H1 (cell line): Measurements from ENCODE around the gene OXCT2. TPM values are rescaled to one million over a fixed set of nuclear protein-coding genes. Genes with fewer than 3 reads are reported as not detected.
A peak's percentile ranks its signal among the peaks of the same experiment; 100 is the strongest.
"Not testable (repeated sequence)": the region's sequence is repeated elsewhere in the genome, so short reads cannot be mapped to it uniquely, and the experiment has no call there.

ENCODE experiments used
- CTCF ChIA-PET: fragments of 300-600 bp; sonication (Branson Sonifier 250); formaldehyde crosslinking; loops from one replicate; lab custom pipeline; 2021; ENCODE audit not compliant: partially characterized antibody; lab: Charles Lee
- POLR2A ChIA-PET: fragments of 300-600 bp; sonication (Branson Sonifier 250); formaldehyde crosslinking; loops from one replicate; lab custom pipeline; 2021; ENCODE audit warnings: inconsistent platforms; ENCODE audit not compliant: partially characterized antibody; lab: Charles Lee
- DNase-seq, 2 experiments: peaks; one replicate each; pipeline versions ENCODE4 v3.0.0 to v3.0.0-alpha.2; 2010 to 2022; ENCODE audit warnings: low spot score in 2 of 2, low read depth in 1 of 2, mixed read lengths in 1 of 2
- FAIRE-seq: peaks from 2 replicates; lab custom pipeline; 2011; peaks lifted over from hg19 to GRCh38; lab: Jason Lieb, UNC
- H2AFZ ChIP-seq: 2 replicates; pipeline ENCODE4 v1.8.1; 2012; ENCODE audit warnings: low read length, inconsistent platforms
- H2AK5ac ChIP-seq: 2 replicates; pipeline ENCODE4 v1.6.1; 2013; ENCODE audit warnings: low read depth, low read length
- H2BK120ac ChIP-seq: replicated peaks from 2 replicates; pipeline ENCODE3; 2013; ENCODE audit warnings: low read depth, low read length, inconsistent platforms
- H2BK12ac ChIP-seq: 2 replicates; pipeline ENCODE4 v1.6.1; 2013; ENCODE audit warnings: low read depth, low read length
- H2BK15ac ChIP-seq: 2 replicates; pipeline ENCODE4 v1.6.1; 2013; ENCODE audit warnings: low read length
- H2BK20ac ChIP-seq: 2 replicates; pipeline ENCODE4 v1.6.1; 2013; ENCODE audit warnings: low read length
- H2BK5ac ChIP-seq: 2 replicates; pipeline ENCODE4 v1.6.1; 2013; ENCODE audit warnings: low read depth, low read length
- H3K14ac ChIP-seq: 2 replicates; pipeline ENCODE4 v1.6.1; 2013; ENCODE audit warnings: inconsistent platforms; ENCODE audit not compliant: insufficient read length
- H3K18ac ChIP-seq: 2 replicates; pipeline ENCODE4 v1.6.1; 2013; ENCODE audit warnings: low read length; ENCODE audit errors: extremely low read depth
- H3K23ac ChIP-seq: 2 replicates; pipeline ENCODE4 v1.6.1; 2013; ENCODE audit warnings: inconsistent platforms; ENCODE audit not compliant: insufficient read length
- H3K23me2 ChIP-seq: 2 replicates; pipeline ENCODE4 v1.6.1; 2013; ENCODE audit warnings: low read depth, low read length
- H3K27ac ChIP-seq: 2 replicates; pipeline ENCODE4 v1.6.1; 2011; ENCODE audit warnings: low read depth, low read length, inconsistent platforms
- H3K27me3 ChIP-seq, 4 experiments: replicated peaks in 1 of 4; 1 replicate in 1 of 4; 2 replicates in 3 of 4; pipeline versions ENCODE4 v1.6.1 to v1.8.1; 2011 to 2013; ENCODE audit warnings: low read length in 3 of 4, mild to moderate bottlenecking in 3 of 4, inconsistent platforms in 2 of 4, mixed read lengths in 2 of 4, moderate library complexity in 1 of 4; ENCODE audit not compliant: control insufficient read depth in 3 of 4, insufficient read depth in 3 of 4; ENCODE audit errors: extremely low read depth in 1 of 4
- H3K36me3 ChIP-seq, 4 experiments: 2 replicates each; pipeline versions ENCODE4 v1.6.1 to v1.8.1; 2011 to 2013; ENCODE audit warnings: mild to moderate bottlenecking in 4 of 4, low read length in 3 of 4, moderate library complexity in 2 of 4, control low read depth in 1 of 4, inconsistent platforms in 1 of 4; ENCODE audit not compliant: insufficient read depth in 4 of 4, control insufficient read depth in 2 of 4
- H3K4ac ChIP-seq: replicated peaks from 2 replicates; pipeline ENCODE3; 2013; ENCODE audit warnings: low read length, low read depth, mixed read lengths, inconsistent platforms; ENCODE audit not compliant: insufficient read length
- H3K4me1 ChIP-seq, 4 experiments: replicated peaks in 1 of 4; 1 replicate in 1 of 4; 2 replicates in 3 of 4; pipeline versions ENCODE4 v1.6.1 to v1.8.1; 2011 to 2013; ENCODE audit warnings: low read length in 3 of 4, inconsistent platforms in 2 of 4, mixed read lengths in 1 of 4; ENCODE audit not compliant: insufficient read depth in 4 of 4, control insufficient read depth in 3 of 4
- H3K4me2 ChIP-seq, 2 experiments: 2 replicates each; pipeline versions ENCODE4 v1.6.1 to v1.8.1; 2011 to 2013; ENCODE audit warnings: low read depth in 2 of 2, low read length in 2 of 2, control low read depth in 1 of 2, inconsistent platforms in 1 of 2, mild to moderate bottlenecking in 1 of 2; ENCODE audit not compliant: insufficient read depth in 1 of 2
- H3K4me3 ChIP-seq, 4 experiments: fragments of 200-600, 300-600 bp in 1 of 4; sonication (generic), shearing (Covaris generic), sonication (Bioruptor Twin) in 1 of 4; 2 replicates each; pipeline versions ENCODE4 v1.5.1 to v1.8.1; 2011 to 2016; ENCODE audit warnings: low read length in 4 of 4, low read depth in 3 of 4, control low read depth in 2 of 4, inconsistent platforms in 2 of 4, mild to moderate bottlenecking in 2 of 4, mixed read lengths in 1 of 4, moderate library complexity in 1 of 4; ENCODE audit not compliant: insufficient read depth in 2 of 4; ENCODE audit errors: extremely low read depth in 1 of 4
- H3K56ac ChIP-seq: replicated peaks from 2 replicates; pipeline ENCODE3; 2013; ENCODE audit warnings: low read depth, mild to moderate bottlenecking, mixed read lengths, low read length, inconsistent platforms; ENCODE audit not compliant: insufficient read length
- H3K79me1 ChIP-seq: 2 replicates; pipeline ENCODE4 v1.6.1; 2013; ENCODE audit warnings: low read depth, low read length, control low read depth
- H3K79me2 ChIP-seq, 2 experiments: 2 replicates each; pipeline versions ENCODE4 v1.6.1 to v1.8.1; 2012 to 2013; ENCODE audit warnings: low read length in 2 of 2, mild to moderate bottlenecking in 2 of 2, inconsistent platforms in 1 of 2; ENCODE audit not compliant: insufficient read depth in 2 of 2, control insufficient read depth in 1 of 2
- H3K9ac ChIP-seq, 4 experiments: replicated peaks in 1 of 4; 1 replicate in 1 of 4; 2 replicates in 3 of 4; pipeline versions ENCODE4 v1.6.1 to v1.8.1; 2011 to 2013; ENCODE audit warnings: low read depth in 3 of 4, low read length in 3 of 4, control low read depth in 2 of 4, mild to moderate bottlenecking in 2 of 4, moderate library complexity in 2 of 4, inconsistent platforms in 1 of 4; ENCODE audit errors: extremely low read depth in 1 of 4
- H3K9me3 ChIP-seq, 2 experiments: 2 replicates each; pipeline versions ENCODE4 v1.6.1 to v1.8.1; 2012 to 2013; ENCODE audit warnings: mild to moderate bottlenecking in 2 of 2, moderate library complexity in 2 of 2, control low read depth in 1 of 2, inconsistent platforms in 1 of 2, low read depth in 1 of 2, low read length in 1 of 2, mixed read lengths in 1 of 2; ENCODE audit not compliant: insufficient read depth in 2 of 2
- H4K20me1 ChIP-seq, 2 experiments: replicated peaks in 1 of 2; 2 replicates each; pipeline versions ENCODE3 to v1.8.1; 2011 to 2013; ENCODE audit warnings: inconsistent platforms in 2 of 2, low read length in 2 of 2, mild to moderate bottlenecking in 1 of 2; ENCODE audit not compliant: insufficient read depth in 2 of 2, control insufficient read depth in 1 of 2
- H4K5ac ChIP-seq: 2 replicates; pipeline ENCODE4 v1.6.1; 2013; ENCODE audit warnings: low read length, low read depth, mixed read lengths, inconsistent platforms; ENCODE audit not compliant: insufficient read length
- H4K8ac ChIP-seq: 2 replicates; pipeline ENCODE4 v1.8.0; 2013; ENCODE audit warnings: mild to moderate bottlenecking, moderate library complexity, low read length, inconsistent platforms; ENCODE audit not compliant: insufficient read depth; ENCODE audit errors: extremely low read depth
- H4K91ac ChIP-seq: replicated peaks from 2 replicates; pipeline ENCODE3; 2013; ENCODE audit warnings: low read length, mixed read lengths, inconsistent platforms; ENCODE audit not compliant: insufficient read length
- CREB1 ChIP-seq: IDR thresholded peaks from 2 replicates; pipeline ENCODE4 v1.6.1; 2012; ENCODE audit warnings: inconsistent platforms
- KDM4A ChIP-seq: IDR thresholded peaks from one replicate; pipeline ENCODE4 v1.7.1; 2012; ENCODE audit warnings: low read depth, mild to moderate bottlenecking, moderate library complexity, low read length, inconsistent platforms; ENCODE audit not compliant: severe bottlenecking
- SUZ12 ChIP-seq: fragments of 200-600 bp; sonication (generic); IDR thresholded peaks from 2 replicates; pipeline ENCODE4 v1.6.1; 2012; ENCODE audit warnings: mild to moderate bottlenecking, inconsistent platforms, low read length, moderate library complexity, mixed read lengths
- WGBS, 2 experiments: shearing (Covaris generic) in 1 of 2; methylation state at CpG; one replicate each; pipeline versions ENCODE4 v1.1.6 to v1.1.7; 2013 to 2015; ENCODE audit warnings: low lambda C conversion rate in 2 of 2, mixed read lengths in 2 of 2, inconsistent platforms in 1 of 2, low coverage in 1 of 2, missing lambda C conversion rate in 1 of 2; ENCODE audit not compliant: insufficient replicate concordance in 2 of 2, insufficient coverage in 1 of 2, insufficient read length in 1 of 2; ENCODE audit errors: extremely low coverage in 1 of 2, missing lambda C conversion rate in 1 of 2; 5-methylcytosine and 5-hydroxymethylcytosine counted together
- long read RNA-seq, 2 experiments: library from RNA in 1 of 2; library from capped mRNA in 1 of 2; stranded (forward); transcript quantifications; one replicate each; pipeline ENCODE4 v2.0.0, GENCODE V29; 2021; ENCODE audit warnings: inconsistent platforms in 1 of 2
- polyA minus RNA-seq, 3 experiments: library from RNA; depleted of rRNA, polyadenylated mRNA; stranded (reverse); fragments of >200 nt; gene quantifications; 1 replicate in 2 of 3; 2 replicates in 1 of 3; pipeline ENCODE4 v1.2.3, GENCODE V29; 2011
- polyA plus RNA-seq, 7 experiments: library from polyadenylated mRNA; depleted of rRNA in 3 of 7; stranded (reverse) in 5 of 7; unstranded in 2 of 7; fragments of >200 nt in 5 of 7; fragments of 200-250 nt in 2 of 7; gene quantifications; 1 replicate in 5 of 7; 2 replicates in 1 of 7; 4 replicates in 1 of 7; pipeline versions ENCODE4 v1.2.1 to v1.2.3, GENCODE V29; 2011 to 2013; ENCODE audit warnings: missing spikeins in 2 of 7, mixed read lengths in 2 of 7
- total RNA-seq: library from RNA; stranded (reverse); fragmentation: NEBNext Ultra II Directional; extraction: Animal tissue kit (Norgen Biotek cat#: 25700); gene quantifications from 2 replicates; pipeline ENCODE4 v1.2.1, GENCODE V29; 2021

Gene OXCT2
- total RNA-seq (2.9 TPM in 2 replicates), polyA plus RNA-seq (2011; rRNA removed) (2.6 and 3.4 TPM in 2 replicates), polyA minus RNA-seq (2011; rRNA and poly(A)+ RNA removed) (3.0 and 3.5 TPM in 2 replicates)
- 3.6 TPM for polyA plus RNA-seq (2011; cell fraction: cytosol; rRNA removed)
- 5.4 TPM for polyA plus RNA-seq (2011; cell fraction: nucleus; rRNA removed)
- polyA plus RNA-seq (2012, experiment 1 of 2), result 1.7 to 3.9 TPM (median 3.1 TPM) in 4 replicates
- 2.0 TPM for polyA plus RNA-seq (2012, experiment 2 of 2)
- 1.5 TPM for polyA plus RNA-seq (2013, experiment 1 of 2)
- 1.5 TPM for polyA plus RNA-seq (2013, experiment 2 of 2)
- polyA minus RNA-seq (2011; cell fraction: cytosol; rRNA and poly(A)+ RNA removed), result 1.2 TPM
- 4.5 TPM for polyA minus RNA-seq (2011; cell fraction: nucleus; rRNA and poly(A)+ RNA removed)
- long read RNA-seq, experiment 1, result 0 reads
- long read RNA-seq, experiment 2, result 0 reads

- CTCF ChIA-PET, H3K9ac ChIP-seq, H3K4me1 ChIP-seq, FAIRE-seq, H4K8ac ChIP-seq, H2BK20ac ChIP-seq, H3K36me3 ChIP-seq, H3K18ac ChIP-seq, H2BK12ac ChIP-seq, H3K23ac ChIP-seq, H3K27ac ChIP-seq, H2BK5ac ChIP-seq, H3K23me2 ChIP-seq, H3K4ac ChIP-seq, H2AK5ac ChIP-seq, H3K9me3 ChIP-seq, H3K79me1 ChIP-seq, H3K56ac ChIP-seq, H4K91ac ChIP-seq, H4K5ac ChIP-seq, H2BK15ac ChIP-seq, H3K79me2 ChIP-seq, H2BK120ac ChIP-seq, H4K20me1 ChIP-seq, H3K14ac ChIP-seq, POLR2A ChIA-PET: not testable (repeated sequence)
- TF ChIP-seq KDM4A, result peak; percentile 23
- peak; percentile 66 for TF ChIP-seq CREB1
- 0 out of 2 replicates have a peak, but pooled peaks have one; percentile 37 for TF ChIP-seq SUZ12
- Histone ChIP-seq H3K27me3 (peaks cover 1 to 14% (median 9%) of the 10 kb centered on the region in 4 experiments; a peak in 6 of 7 replicates), H3K4me2 (peak within 1 kb of the TSS; percentile 71 to 76), H3K4me3 (peak within 1 kb of the TSS; percentile 23 to 49 (median 35); a peak in 6 of 8 replicates), H2AFZ (peak within 1 kb of the TSS; percentile 83; the same call in 1 of the 2 replicates)
- DNase-seq, result peak in 1 of 2 experiments; percentile 63
- 13% methylated on average over 9 of the region's 57 CpGs; no CpG with 5 or more reads in 1 of the 2 experiments for WGBS, 2 experiments
These were observed at the start of gene OXCT2 for GRCh38 chr1:39771022-39771532. TSS of gene OXCT2 (minus strand) at chr1:39771348. CDS start at chr1:39771255, 93 bp downstream.
